Skeletal muscle satellite cell (primary cell): ENCODE data around the gene IFT20.

Experiments
- H3K27me3 ChIP-seq: 2 replicates; pipeline ENCODE4 v1.7.0; 2013; ENCODE audit warnings: low read length; ENCODE audit not compliant: control insufficient read depth, insufficient read depth
- H3K36me3 ChIP-seq: 2 replicates; pipeline ENCODE4 v1.7.0; 2013; ENCODE audit warnings: mild to moderate bottlenecking, control low read depth, low read length; ENCODE audit not compliant: insufficient read depth
- H3K4me1 ChIP-seq: 2 replicates; pipeline ENCODE4 v1.7.0; 2013; ENCODE audit warnings: low read length; ENCODE audit not compliant: control insufficient read depth, insufficient read depth
- H3K4me2 ChIP-seq: 2 replicates; pipeline ENCODE4 v1.7.0; 2013; ENCODE audit warnings: mild to moderate bottlenecking, low read length
- H3K4me3 ChIP-seq: 2 replicates; pipeline ENCODE4 v1.7.0; 2013; ENCODE audit warnings: low read length
- H3K9ac ChIP-seq: 2 replicates; pipeline ENCODE4 v1.7.0; 2013; ENCODE audit warnings: mild to moderate bottlenecking, low read depth, low read length, moderate library complexity
- H3K9me3 ChIP-seq: replicated peaks from 2 replicates; pipeline ENCODE4 v1.7.0; 2013; ENCODE audit warnings: mild to moderate bottlenecking, control low read depth, low read length

The IFT20 gene

GRCh38 chr17:28370035-28370743 lies 34.9 kb upstream of the IFT20 start, which contains the start of gene VTN:
TSS of gene VTN (minus strand) at chr17:28370307. CDS start at chr17:28370203, 104 bp downstream.
- Histone ChIP-seq H3K9ac (peak within 1 kb of the TSS; percentile 26), H3K9me3 (no peaks in the 10 kb centered on the region), H3K27me3 (no peaks in the 10 kb centered on the region), H3K4me1 (peaks cover 21% of the 10 kb centered on the region), H3K36me3 (no peaks in the 10 kb centered on the region), H3K4me2 (peak within 1 kb of the TSS; percentile 95), H3K4me3 (peak within 1 kb of the TSS; percentile 79)

DNA sequence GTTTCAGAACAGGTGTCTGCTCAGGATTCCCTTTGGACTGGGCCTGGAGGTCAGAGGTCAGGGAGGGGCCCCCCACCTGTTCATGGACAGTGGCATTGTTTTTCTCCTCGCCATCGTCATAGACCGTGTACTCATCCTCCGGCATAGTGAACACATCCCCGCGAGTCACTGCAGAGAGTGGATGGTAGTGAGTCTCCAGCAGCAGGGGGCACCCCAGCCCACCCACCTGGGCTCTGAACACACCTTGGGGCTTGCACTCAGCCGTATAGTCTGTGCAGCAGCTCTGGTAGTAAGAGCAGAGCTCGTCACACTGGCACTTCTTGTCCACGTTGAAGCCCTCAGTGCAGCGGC lies 34.4 kb upstream of the IFT20 start:
- no peak overlapping the region for H3K9ac ChIP-seq
- no peak overlapping the region for H3K4me3 ChIP-seq
- no peaks in the 10 kb centered on the region for H3K27me3 ChIP-seq
- H3K36me3 ChIP-seq, result peaks cover 4% of the 10 kb centered on the region
- H3K9me3 ChIP-seq, result no peaks in the 10 kb centered on the region
- no peak overlapping the region for H3K4me2 ChIP-seq
- H3K4me1 ChIP-seq, result peaks cover 21% of the 10 kb centered on the region

- H3K36me3 ChIP-seq, result peaks cover 6% of the 10 kb centered on the region
- no peaks in the 10 kb centered on the region for H3K9me3 ChIP-seq
- H3K4me3 ChIP-seq, result no peak overlapping the region
- H3K4me2 ChIP-seq, result no peak overlapping the region
- H3K4me1 ChIP-seq, result peaks cover 21% of the 10 kb centered on the region
- no peak overlapping the region for H3K9ac ChIP-seq
- no peaks in the 10 kb centered on the region for H3K27me3 ChIP-seq
Measured at GRCh38 chr17:28368915-28369683, 33.8 kb upstream of the IFT20 start.

- Histone ChIP-seq H3K9me3 (no peaks in the 10 kb centered on the region), H3K36me3 (peaks cover 8% of the 10 kb centered on the region), H3K4me2 (no peak overlapping the region), H3K4me3 (no peak overlapping the region), H3K4me1 (peaks cover 21% of the 10 kb centered on the region), H3K9ac (no peak overlapping the region), H3K27me3 (no peaks in the 10 kb centered on the region)
Measured at GRCh38 chr17:28368306-28368831, 33.1 kb upstream of the IFT20 start.

DNA sequence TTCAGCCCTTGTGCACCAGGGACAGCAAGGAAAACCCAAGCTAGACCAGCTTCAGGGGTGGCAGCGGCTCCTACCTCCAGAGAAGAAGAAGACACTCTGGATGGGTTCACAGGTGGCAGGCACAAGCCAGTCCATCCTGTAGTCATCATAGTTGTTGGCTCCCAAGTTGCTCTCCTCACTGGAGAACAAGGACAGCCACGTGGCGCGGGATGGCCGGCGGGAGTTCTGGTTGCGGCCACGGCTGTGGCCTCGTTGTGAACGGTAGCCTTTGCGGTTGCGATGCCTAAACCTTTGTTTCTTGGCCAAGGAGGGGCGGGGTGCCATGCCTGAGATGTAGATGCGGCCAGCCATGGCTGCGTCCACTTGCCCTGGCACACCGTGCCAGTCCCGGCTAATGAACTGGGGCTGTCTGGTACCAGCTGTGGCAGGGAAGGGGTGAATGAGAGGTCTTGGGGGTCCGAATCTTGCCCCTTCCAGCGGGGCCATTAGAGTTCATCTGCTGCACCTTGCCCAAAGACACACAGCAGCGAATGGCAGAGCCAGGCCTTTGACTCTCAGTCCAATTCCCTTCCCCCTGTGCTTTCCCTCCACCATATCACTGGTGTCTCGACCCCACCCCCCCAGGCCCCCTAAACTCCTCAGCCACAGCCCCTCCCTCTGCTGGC lies 32.5 kb upstream of the IFT20 start:
- Histone ChIP-seq H3K36me3 (peaks cover 14% of the 10 kb centered on the region), H3K9me3 (no peaks in the 10 kb centered on the region), H3K27me3 (no peaks in the 10 kb centered on the region), H3K4me1 (peaks cover 15% of the 10 kb centered on the region), H3K9ac (no peak overlapping the region), H3K4me3 (no peak overlapping the region), H3K4me2 (no peak overlapping the region)

GRCh38 chr17:28366605-28367004 lies 31.3 kb upstream of the IFT20 start:
- Histone ChIP-seq H3K36me3 (peaks cover 20% of the 10 kb centered on the region), H3K27me3 (no peaks in the 10 kb centered on the region), H3K4me1 (peaks cover 4% of the 10 kb centered on the region), H3K4me2 (no peak overlapping the region), H3K9me3 (no peaks in the 10 kb centered on the region), H3K9ac (no peak overlapping the region), H3K4me3 (no peak overlapping the region)

DNA sequence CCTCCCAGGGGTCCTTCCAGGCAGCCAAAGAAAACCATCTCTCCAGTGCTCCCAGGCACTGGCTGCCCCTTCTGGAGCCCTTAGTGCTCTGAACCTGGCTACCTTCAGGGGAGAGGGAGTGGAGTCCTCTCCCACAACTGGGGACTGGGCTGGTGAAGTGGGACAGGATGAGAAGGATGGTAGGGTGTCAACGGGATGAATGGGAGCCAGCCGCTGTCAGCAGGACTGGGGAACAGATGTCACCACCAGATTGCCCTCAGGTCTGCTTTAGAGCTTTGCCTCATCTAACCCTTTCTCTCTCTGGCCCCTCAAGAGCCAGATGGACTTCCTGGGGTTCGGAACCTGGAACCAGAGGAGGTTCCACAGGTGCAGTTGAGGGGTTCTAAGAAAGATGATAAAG lies 30.2 kb upstream of the IFT20 start:
- Histone ChIP-seq H3K4me2 (no peak overlapping the region), H3K36me3 (peaks cover 31% of the 10 kb centered on the region), H3K4me1 (no peaks in the 10 kb centered on the region), H3K9ac (no peak overlapping the region), H3K27me3 (no peaks in the 10 kb centered on the region), H3K9me3 (no peaks in the 10 kb centered on the region), H3K4me3 (no peak overlapping the region)

DNA sequence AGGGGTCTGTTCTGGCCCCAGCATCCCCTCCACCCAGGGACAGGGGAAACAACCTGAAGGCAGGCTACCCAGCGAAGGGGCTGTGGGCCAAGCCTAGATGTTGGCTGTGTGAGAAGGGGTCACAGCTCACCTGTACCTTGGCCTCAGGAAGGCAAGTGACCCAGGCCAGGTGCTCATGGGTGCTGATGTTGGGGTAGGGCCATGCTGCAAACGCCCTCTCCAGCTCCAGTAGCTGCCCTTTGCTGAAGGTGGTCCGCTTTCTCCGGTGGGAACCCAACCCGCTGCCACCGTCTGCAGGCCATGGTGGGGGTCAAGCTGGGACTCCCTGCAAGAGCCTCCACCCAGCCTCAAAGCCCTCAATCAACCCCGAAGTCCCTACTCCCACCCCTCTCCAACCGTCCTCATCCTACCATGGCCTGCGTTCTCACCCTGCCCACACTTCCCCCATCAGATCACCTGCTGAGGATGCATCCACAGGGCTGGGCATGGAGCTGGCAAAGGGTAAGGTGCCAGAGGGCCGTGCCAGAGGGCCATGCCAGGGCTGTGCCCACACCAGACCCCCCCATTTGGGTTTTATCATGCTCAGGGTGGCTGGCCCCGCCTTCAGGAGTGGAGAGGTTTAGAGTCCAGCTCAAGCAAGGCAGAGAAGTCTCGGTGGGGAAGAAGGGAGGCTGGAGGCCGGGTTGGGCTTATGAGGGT lies 29.5 kb upstream of the IFT20 start, which contains the start of gene SEBOX:
Gene SEBOX, minus strand, starts transcription at position 535 of the 699 bp plus-strand sequence. Its CDS starts 48 bp downstream, at position 487.
- Histone ChIP-seq H3K4me2 (no peak within 1 kb of the TSS), H3K4me3 (no peak within 1 kb of the TSS), H3K36me3 (peaks cover 37% of the 10 kb centered on the region), H3K9ac (no peak within 1 kb of the TSS), H3K9me3 (no peaks in the 10 kb centered on the region), H3K4me1 (no peaks in the 10 kb centered on the region), H3K27me3 (no peaks in the 10 kb centered on the region)

DNA sequence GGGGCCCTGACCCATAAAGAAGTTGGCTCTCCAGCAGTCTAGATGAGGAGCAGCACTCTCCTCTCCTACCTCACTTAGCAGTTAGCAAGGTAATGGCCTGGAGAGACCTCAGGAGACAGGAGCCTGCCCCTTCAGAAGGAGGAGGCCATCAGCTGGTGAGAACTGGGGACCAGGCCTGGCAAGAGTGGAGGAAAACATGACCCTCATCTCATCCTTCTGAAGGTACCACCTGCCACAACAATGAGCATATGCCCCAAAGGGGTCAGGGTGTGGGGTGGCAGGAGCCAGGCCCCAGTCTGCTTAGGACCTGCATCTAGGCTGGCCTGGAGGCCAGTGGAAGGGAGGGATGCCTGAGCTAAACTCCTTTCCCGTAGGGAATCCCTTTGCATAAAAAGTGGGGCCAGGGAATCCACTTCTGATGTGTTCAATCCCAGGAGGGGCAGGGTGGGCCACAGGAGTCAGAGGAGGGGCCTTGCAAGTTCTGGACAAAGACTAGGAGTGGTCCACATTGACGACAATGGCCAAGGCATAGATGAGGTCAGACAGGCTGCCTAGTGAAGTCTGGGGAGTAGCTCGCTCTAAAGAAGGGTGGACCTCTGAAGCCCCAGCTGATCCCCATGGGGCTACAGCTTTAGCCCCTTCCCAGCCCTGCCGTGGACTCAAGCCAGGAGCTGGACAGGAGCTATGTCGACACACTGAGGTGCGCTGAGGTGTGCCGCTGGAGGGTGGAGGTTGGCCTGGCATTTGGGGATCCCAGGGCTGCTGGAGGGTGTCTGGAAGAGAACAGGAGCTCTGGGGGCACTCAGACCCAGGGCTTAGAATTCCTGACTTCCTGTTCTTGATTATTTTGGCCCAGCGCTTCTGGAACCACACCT lies 28.7 kb upstream of the IFT20 start:
- no peaks in the 10 kb centered on the region for H3K9me3 ChIP-seq
- H3K36me3 ChIP-seq, result peaks cover 43% of the 10 kb centered on the region
- no peak overlapping the region for H3K9ac ChIP-seq

GRCh38 chr17:28363186-28363585 lies 27.9 kb upstream of the IFT20 start:
- H3K36me3 ChIP-seq, result peaks cover 45% of the 10 kb centered on the region
- no peaks in the 10 kb centered on the region for H3K9me3 ChIP-seq
- no peaks in the 10 kb centered on the region for H3K27me3 ChIP-seq
- no peak overlapping the region for H3K4me3 ChIP-seq
- no peak overlapping the region for H3K4me2 ChIP-seq
- peaks cover 4% of the 10 kb centered on the region for H3K4me1 ChIP-seq
- H3K9ac ChIP-seq, result no peak overlapping the region

More for the DNA sequence above, 28.7 kb upstream of the IFT20 start:
- H3K4me1 ChIP-seq, result no peaks in the 10 kb centered on the region
- H3K4me2 ChIP-seq, result no peak overlapping the region
- H3K4me3 ChIP-seq, result no peak overlapping the region
- no peaks in the 10 kb centered on the region for H3K27me3 ChIP-seq
